ENCODE measurements around the gene MGAT4C. TPM values are rescaled to one million over a fixed set of nuclear protein-coding genes. Genes with fewer than 3 reads are reported as not detected.

The MGAT4C gene
- total RNA-seq, 1 experiment from 2014 or later, result not detected

DNA sequence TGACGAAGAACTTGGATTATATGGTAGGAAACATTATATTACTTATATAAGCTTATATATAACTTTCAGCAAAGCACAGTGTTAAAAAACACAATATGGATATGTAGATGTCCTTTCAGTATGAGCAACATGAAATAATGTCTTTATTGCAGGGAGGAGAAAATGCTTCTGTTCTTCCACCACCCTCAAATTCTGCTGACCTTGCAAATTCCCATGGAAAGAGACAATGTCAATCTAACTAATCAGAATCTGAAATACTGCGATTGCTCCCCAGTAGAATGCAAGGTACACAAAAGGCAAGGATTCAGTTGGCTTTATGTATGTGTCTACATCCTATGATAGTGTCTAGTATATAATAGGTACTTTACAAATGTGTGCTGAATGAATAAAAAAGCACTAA lies 26.4 kb downstream of the MGAT4C start:
- H3K79me2 ChIP-seq (ENCODE audit: low read depth), result no peaks in the 10 kb centered on the region
- CTCF ChIA-PET, result no interaction called here
- no peak overlapping the region for H3K4me3 ChIP-seq
- DNase-seq, result no peak
- no peaks in the 10 kb centered on the region for H3K36me3 ChIP-seq (ENCODE audit: low read depth)
- H3K4me1 ChIP-seq (replicated peaks; ENCODE audit: insufficient read depth), result peaks cover 6% of the 10 kb centered on the region; the same call in 1 of the 2 replicates
- intact Hi-C loops (cut with micrococcal nuclease; ENCODE audit: unreplicated experiment), result no loop called here
- H3K9me3 ChIP-seq (ENCODE audit: insufficient read depth, low read depth), result no peaks in the 10 kb centered on the region
- no peak overlapping the region for H3K27ac ChIP-seq
- H3K27me3 ChIP-seq (ENCODE audit: insufficient read depth, low read depth), result no peaks in the 10 kb centered on the region
- no peak overlapping the region for H3K4me2 ChIP-seq
- no peaks in the 10 kb centered on the region for H4K20me1 ChIP-seq (ENCODE audit: insufficient read depth)
- H3K9me2 ChIP-seq (ENCODE audit: insufficient read depth), result no peaks in the 10 kb centered on the region
- POLR2A ChIA-PET (ENCODE audit: unreplicated experiment), result no interaction called here
- TF ChIP-seq, protein P1, sequence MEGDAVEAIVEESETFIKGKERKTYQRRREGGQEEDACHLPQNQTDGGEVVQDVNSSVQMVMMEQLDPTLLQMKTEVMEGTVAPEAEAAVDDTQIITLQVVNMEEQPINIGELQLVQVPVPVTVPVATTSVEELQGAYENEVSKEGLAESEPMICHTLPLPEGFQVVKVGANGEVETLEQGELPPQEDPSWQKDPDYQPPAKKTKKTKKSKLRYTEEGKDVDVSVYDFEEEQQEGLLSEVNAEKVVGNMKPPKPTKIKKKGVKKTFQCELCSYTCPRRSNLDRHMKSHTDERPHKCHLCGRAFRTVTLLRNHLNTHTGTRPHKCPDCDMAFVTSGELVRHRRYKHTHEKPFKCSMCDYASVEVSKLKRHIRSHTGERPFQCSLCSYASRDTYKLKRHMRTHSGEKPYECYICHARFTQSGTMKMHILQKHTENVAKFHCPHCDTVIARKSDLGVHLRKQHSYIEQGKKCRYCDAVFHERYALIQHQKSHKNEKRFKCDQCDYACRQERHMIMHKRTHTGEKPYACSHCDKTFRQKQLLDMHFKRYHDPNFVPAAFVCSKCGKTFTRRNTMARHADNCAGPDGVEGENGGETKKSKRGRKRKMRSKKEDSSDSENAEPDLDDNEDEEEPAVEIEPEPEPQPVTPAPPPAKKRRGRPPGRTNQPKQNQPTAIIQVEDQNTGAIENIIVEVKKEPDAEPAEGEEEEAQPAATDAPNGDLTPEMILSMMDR (conservative IDR thresholded peaks at IDR 0.05), result no peak
- no peak for TF ChIP-seq EZH2 (IDR thresholded peaks at IDR 0.05; ENCODE audit: low read depth)
- no TSS peak for BruUV-seq (replicated peaks)
- H3F3A ChIP-seq (ENCODE audit: insufficient read depth, low read depth), result no peaks in the 10 kb centered on the region
- no peak overlapping the region for H2AFZ ChIP-seq

DNA sequence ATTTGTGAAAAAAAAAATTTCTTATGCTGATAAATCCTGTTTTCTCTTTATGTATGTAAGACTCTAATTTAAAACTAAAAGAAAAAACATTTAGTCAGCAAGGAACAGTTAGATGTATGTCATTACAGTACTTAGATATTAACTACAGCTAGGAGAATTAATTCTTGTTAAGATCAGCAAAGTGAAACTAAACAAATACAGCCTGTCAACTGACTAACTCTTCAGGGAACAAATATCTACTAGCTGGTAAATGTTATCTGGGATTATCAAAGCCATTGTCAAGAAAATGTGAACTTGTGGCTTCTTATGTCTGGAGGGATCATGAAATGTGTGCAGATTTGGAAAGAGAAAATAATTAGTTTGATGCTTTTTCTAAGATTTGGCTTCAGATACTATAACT lies 27.5 kb downstream of the MGAT4C start:
- POLR2A ChIA-PET (ENCODE audit: unreplicated experiment), result no interaction called here
- H3K4me3 ChIP-seq, result no peak overlapping the region
- CTCF ChIA-PET, result no interaction called here

DNA sequence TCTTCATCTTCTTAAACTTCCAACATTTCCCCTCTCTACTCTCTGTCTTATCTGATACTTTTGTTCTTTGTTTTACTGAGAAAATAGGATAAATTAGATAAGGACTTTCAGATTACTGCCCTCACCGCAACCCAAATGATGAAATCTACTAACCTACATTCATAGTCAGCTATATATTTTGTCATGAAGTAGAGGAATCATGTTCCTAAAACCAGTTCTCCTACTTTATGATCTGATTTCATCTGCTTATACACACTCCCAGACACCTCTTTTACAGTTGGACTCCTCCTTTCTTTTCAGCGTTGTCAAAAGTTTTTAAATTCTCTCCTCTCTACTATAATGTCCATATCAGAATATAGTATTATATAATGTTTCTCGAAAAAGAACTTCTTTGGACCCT lies 29.7 kb downstream of the MGAT4C start:
- Histone ChIP-seq H3K36me3 (ENCODE audit: low read depth) (no peaks in the 10 kb centered on the region), H3K79me2 (ENCODE audit: low read depth) (no peaks in the 10 kb centered on the region), H2AFZ (no peak overlapping the region), H3K9me2 (ENCODE audit: insufficient read depth) (no peaks in the 10 kb centered on the region), H3K4me2 (no peak overlapping the region), H3K9me3 (ENCODE audit: insufficient read depth, low read depth) (no peaks in the 10 kb centered on the region; the same call in 1 of the 2 replicates), H3K4me1 (replicated peaks; ENCODE audit: insufficient read depth) (peaks cover 6% of the 10 kb centered on the region; the same call in 1 of the 2 replicates), H3K4me3 (no peak overlapping the region), H4K20me1 (ENCODE audit: insufficient read depth) (no peaks in the 10 kb centered on the region), H3F3A (ENCODE audit: insufficient read depth, low read depth) (no peaks in the 10 kb centered on the region), H3K27ac (no peak overlapping the region), H3K27me3 (ENCODE audit: insufficient read depth, low read depth) (no peaks in the 10 kb centered on the region)
- BruUV-seq (replicated peaks), result no TSS peak
- POLR2A ChIA-PET (ENCODE audit: unreplicated experiment), result no interaction called here
- CTCF ChIA-PET, result no interaction called here
- TF ChIP-seq, protein P1 (conservative IDR thresholded peaks at IDR 0.05), result no peak
- no peak for TF ChIP-seq EZH2 (IDR thresholded peaks at IDR 0.05; ENCODE audit: low read depth)
- intact Hi-C loops (cut with micrococcal nuclease; ENCODE audit: unreplicated experiment), result no loop called here
- DNase-seq, result no peak

More for the DNA sequence above, 27.5 kb downstream of the MGAT4C start:
- intact Hi-C loops (cut with micrococcal nuclease; ENCODE audit: unreplicated experiment), result no loop called here
- H3F3A ChIP-seq (ENCODE audit: insufficient read depth, low read depth), result no peaks in the 10 kb centered on the region
- H3K9me3 ChIP-seq (ENCODE audit: insufficient read depth, low read depth), result no peaks in the 10 kb centered on the region
- no peak for TF ChIP-seq EZH2 (IDR thresholded peaks at IDR 0.05; ENCODE audit: low read depth)
- TF ChIP-seq, protein P1 (conservative IDR thresholded peaks at IDR 0.05), result no peak
- H3K4me1 ChIP-seq (replicated peaks; ENCODE audit: insufficient read depth), result peaks cover 6% of the 10 kb centered on the region; the same call in 1 of the 2 replicates
- H3K79me2 ChIP-seq (ENCODE audit: low read depth), result no peaks in the 10 kb centered on the region
- no peaks in the 10 kb centered on the region for H4K20me1 ChIP-seq (ENCODE audit: insufficient read depth)
- BruUV-seq (replicated peaks), result no TSS peak
- H3K4me2 ChIP-seq, result no peak overlapping the region
- H3K27me3 ChIP-seq (ENCODE audit: insufficient read depth, low read depth), result no peaks in the 10 kb centered on the region
- H2AFZ ChIP-seq, result no peak overlapping the region
- H3K36me3 ChIP-seq (ENCODE audit: low read depth), result no peaks in the 10 kb centered on the region
- no peak overlapping the region for H3K27ac ChIP-seq
- no peaks in the 10 kb centered on the region for H3K9me2 ChIP-seq (ENCODE audit: insufficient read depth)
- DNase-seq, result no peak

Data from PC-9 (cell line).